ENCODE measurements around the gene VLDLR.

VLDLR gene

DNA sequence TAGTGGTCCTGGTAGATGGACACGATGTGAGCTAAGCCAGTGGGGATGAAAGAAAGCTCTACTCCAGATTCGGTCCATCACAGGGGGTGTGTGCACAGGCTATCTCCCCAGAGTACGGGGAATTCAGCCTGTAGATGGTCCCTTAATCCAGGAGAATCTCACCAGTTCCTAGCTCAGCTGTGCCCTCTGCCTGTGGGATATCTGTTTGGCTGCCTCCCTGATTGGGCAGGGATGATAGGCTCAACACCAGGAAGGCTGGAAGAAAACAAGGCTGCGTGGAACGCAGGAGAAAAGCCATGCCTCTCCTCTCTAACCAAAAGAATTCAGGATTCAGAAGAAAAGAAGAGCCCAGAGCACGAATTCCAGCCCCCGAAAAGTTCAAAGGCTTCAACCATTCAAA, 40.9 kb downstream of the VLDLR start:
- no peak for DNase-seq (ENCODE audit: low read depth in 2 of 2, low spot score in 1 of 2)

DNA sequence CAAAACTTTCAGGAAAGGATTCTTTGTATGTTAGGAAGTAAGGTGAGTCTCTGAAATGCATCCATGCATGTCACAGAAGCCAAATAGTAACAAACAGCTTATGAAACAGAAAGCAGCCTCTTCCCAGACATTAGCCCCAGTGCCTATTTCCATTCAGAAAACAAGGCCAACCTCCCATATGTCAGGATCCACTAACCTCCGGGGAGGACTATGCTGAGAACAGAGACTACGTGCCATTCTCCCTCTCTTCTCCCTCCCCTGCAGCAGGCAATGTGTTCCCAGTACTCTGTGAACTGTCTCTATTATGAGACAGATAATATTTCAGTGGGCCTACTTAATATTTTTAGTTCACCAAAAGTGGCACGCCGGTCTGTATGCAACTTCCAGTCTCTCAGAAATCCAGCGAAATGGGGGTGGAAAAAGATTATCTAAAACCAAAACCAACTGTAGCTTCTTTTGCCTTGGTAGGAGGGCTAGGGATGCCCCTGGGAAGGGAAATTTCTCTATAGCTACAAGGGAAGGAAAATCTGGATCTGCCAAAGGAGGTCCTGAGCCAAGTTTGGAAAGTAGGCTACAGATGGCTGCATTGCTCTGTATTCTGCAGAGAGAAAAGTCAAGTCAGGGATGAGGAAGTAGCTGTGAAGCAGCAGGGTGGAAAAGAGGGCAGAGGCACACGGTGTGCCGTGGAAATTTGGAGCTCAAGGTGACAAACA, 42.0 kb downstream of the VLDLR start:
- DNase-seq (ENCODE audit: low read depth in 2 of 2, low spot score in 1 of 2): no peak

DNA sequence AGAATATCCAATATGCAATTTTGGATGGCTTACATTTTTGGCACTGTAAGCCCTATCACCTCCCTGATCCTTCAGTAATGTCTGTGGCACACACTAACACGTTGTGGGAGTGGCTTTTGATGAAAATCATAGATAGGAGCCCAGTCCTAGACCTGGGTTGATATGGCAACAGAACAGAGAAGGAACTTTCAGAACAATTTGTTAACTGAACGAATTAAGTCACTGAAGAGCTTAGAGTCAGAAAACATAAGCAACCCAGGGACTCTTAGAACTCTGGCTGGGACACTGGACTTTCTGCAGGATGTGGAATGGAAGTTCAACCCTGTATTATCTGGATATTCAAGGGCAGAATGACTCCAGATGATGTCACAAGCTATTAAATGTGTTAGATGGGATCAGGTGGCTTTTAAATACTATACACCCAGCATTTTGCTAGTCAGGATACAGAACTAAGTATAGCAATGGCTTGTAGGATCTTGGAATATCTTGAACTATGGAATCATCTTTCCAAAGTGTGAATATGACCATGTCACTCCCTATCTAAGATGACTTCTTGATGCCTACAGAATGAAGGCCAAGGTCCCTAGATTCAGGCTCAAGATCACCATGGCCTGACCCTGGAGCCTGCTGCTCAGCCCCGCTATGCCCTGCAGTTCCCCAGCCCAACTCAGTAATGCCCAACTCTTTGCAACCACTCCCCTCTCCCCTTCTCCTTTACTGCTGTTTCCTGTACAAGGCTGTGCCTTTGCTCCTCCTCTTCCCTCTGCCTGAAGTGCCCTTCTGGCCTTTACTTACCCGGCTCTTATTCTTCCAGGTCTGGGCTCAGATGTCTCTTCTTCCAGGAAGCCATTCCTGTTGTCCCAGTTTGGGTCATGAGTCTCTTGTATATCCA, 42.8 kb downstream of the VLDLR start:
- DNase-seq (ENCODE audit: low read depth in 2 of 2, low spot score in 1 of 2): no peak

DNA sequence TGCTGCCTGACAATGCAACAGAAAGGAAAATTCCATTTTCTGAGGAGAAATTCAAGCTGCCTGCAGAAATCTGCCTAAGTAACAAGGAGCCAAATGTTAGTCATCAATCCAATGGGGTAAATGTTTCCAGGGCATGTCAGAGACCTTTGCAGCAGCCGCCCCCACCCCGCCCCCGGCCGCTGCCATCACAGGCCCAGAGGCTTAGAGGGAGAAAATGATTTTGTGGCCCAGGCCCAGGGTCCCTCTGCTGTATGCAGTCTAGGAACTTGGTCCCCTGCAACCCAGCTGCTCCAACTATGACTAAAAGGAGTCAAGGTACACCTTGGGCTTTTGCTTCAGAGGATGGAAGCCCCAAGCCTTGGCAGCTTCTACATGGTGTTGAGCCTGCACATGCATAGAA, 45.0 kb downstream of the VLDLR start:
- DNase-seq (ENCODE audit: low read depth in 2 of 2, low spot score in 1 of 2): no peak

DNA sequence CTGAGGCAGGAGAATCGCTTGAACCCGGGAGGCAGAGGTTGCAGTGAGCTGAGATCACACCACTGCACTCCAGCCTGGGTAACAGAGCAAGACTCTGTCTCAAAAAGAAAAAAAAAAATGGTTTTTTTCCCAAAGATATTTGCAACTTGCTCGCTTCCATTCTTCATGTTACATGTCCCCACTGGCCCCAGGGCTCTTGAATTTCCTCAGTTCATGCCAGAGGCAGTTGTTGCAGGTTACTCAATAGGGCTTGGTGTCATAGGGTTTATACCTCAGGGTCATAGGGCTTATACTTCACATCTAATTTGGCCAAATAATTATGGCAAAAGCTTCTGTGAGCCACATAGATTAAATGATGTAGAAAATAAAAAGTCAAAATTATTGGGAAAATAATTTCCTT, 51.6 kb downstream of the VLDLR start:
- DNase-seq (ENCODE audit: low read depth in 2 of 2, low spot score in 1 of 2): no peak

DNA sequence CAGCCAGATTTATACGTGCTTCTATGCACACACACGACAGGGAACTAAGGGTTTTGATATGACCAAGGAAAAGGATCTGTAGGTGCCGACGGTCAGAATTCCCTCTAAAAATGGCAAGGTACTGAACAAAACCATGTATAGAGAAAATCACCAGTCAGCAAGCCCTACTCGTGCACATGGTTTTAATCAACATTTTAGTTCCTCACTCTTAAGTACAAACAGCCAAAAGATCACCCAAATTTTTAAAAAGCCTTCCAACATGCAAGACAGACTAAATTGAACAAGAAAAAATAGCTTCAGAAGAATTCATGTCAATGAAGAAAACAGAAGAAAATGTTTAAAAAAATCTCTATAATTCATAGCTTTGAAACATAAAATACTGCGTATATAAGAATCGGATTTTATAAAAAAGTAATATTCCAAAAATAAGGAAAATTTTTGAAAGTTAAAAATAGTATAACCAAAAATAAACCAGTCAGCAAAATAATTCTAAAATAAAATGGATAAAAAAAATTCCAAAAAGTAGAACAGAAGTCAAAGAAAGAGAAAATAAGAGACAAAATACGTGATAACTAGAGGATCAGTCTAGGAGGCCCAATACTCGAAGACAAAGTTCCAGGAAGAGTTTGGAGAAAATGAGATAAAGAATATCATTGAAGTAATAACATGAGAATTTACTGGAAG, 52.7 kb downstream of the VLDLR start:
- DNase-seq (ENCODE audit: low read depth in 2 of 2, low spot score in 1 of 2): no peak

DNA sequence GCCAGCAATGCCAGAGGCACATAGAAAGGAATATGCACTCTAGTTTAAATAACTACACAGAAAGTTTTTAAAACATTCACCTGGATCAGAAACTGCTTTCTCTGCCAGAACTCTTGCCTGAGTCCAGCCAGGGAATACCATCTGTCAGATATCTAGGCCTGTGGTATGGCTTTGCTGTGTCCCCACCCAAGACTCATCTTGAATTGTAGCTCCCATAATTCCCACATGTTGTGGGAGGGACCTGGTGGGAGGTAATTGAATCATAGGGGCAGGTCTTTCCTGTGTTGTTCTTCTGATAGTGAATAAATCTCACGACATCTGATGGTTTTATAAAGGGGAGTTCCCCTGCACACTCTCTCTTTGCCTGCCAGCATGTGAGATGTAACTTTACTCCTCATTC, 54.2 kb downstream of the VLDLR start:
- no peak for DNase-seq (ENCODE audit: low read depth in 2 of 2, low spot score in 1 of 2)

DNA sequence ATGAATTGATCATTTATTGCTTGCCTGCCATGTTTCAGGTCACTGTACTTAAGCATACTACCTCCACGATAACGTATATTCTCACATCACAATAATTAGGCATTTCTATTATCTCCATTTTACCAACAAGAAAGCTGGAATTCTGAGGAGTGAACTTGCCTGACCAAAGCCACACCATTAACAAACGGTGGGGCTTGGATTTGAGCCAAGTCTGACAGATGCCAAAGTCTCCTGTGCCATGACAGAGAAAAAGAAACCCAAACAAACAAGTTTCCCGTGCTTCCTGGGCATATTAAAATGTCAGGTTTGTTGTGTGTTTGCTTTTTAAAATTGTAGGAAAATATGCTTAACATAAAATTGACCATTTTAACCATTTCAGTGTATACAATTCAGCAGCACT, 54.9 kb downstream of the VLDLR start:
- no peak for DNase-seq (ENCODE audit: low read depth in 2 of 2, low spot score in 1 of 2)

DNA sequence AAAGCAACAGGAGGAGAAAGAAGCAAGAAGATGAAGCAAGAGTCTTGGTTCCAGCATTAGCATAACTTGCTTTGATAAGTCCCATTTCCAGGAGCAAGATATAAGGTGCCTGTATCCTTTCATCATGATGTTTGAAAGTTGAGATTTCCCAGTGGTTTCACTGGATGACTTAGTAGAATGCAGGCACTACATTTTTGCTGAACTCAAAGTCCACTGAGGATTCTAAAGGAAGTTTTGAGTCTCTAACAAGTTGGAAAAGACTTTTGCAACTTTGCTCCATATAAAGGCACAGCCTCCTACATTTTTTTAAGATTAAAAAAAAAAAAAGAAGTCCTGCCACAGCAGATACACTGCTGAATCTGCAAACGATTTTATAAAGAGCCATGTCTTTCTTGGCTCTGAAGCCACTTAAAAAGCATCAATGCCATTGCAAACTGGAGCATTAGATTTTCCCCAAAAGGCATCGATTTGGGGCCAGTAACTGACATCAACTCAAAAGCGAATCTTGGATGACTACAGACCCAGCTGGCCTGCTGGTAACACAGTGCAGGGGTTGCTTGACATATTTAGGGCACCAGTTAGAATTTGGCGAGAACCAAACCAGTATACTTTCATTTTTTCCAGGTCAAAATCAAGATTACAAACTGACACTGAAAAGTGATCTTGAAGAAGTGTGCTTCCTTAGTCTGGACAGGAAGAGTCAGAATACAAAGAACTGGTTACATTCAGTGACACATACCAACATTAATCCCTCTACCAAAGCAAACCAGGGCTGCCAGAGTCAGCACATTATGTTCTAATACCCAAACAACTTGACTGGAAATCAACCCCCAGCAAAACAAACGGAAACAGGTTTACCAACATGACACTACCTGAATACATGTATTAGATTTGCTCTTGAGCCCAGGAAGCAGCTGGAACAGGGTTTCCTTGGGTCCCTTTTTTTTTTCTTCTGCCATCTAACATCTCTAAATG, 56.6 kb downstream of the VLDLR start:
- no peak for DNase-seq (ENCODE audit: low read depth in 2 of 2, low spot score in 1 of 2)

DNA sequence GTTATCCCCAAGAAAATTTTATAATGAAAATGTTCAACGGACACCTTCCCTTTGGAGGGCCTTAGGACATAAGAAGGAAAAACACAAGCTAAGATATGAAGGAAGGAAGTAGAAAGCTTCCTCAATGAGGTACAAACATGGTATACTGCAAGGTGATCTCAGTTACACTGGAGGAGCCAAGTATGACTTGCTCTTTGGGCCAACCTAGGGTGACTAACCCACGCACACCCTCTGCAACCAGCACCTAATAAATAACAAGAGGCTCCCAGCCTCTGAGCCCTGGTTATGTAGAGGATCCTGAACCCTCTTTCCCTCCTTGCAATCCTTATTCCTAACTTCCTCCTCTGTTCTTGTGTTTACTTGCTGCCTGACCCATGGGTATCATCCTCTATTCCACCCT, 57.4 kb downstream of the VLDLR start:
- no peak for DNase-seq (ENCODE audit: low read depth in 2 of 2, low spot score in 1 of 2)

DNA sequence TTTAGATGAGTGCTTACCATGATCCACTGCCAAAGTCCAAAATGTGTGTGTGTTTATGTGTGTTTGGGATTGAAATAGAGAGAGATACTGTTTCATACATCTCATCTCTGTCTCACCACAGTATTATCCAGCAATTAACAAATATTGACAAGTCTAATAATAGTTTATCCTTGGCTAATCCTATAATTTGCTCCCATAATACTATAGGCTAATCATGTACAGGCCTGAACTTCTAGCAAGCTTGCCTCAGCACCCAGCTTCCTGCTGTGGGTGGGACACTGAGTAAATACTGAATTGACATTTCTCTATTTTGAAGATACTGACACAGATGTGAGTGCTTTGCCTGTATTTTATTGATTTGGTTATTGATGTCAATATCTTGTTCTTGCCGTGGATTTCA, 60.4 kb downstream of the VLDLR start:
- no peak for DNase-seq (ENCODE audit: low read depth in 2 of 2, low spot score in 1 of 2)

DNA sequence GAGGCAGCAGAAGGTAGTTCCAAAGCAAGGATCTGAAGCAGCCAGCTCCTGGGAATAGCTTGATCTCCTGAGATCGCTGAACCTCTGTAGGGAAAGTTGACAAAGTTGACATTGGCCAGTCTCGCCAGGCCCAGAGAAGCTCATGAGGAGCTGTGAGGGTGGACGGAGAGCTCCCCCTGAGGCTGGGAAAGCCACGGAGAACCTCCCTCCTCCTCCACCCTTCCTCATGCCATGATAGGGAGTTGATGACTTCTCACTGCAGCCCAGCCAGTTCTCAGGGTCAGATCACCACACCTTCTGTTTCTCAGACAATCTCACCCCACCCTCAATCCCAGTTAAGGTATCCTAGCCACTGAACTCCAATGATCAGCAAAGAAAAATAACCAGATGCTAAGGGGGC, 65.3 kb downstream of the VLDLR start:
- DNase-seq (ENCODE audit: low read depth in 2 of 2, low spot score in 1 of 2): no peak

DNA sequence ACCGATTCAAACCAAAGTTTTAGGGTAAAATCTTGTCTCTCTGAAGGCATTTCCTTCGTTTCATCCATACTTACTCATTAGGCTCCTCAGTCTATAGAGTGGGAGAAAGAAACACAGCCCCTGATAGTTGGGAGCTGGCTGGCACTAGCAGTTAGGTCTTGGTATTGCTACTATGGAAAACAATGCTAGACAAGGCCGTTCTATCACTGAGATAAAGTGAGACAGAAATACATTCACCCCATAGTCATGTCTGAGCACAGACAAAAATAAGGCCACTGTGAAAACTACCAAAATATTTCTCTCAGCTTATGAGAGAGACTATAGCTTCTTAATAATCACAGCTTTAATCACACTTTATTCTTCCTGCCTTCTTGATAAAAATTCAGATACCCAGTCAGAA, 67.0 kb downstream of the VLDLR start:
- no peak for DNase-seq (ENCODE audit: low read depth in 2 of 2, low spot score in 1 of 2)

DNA sequence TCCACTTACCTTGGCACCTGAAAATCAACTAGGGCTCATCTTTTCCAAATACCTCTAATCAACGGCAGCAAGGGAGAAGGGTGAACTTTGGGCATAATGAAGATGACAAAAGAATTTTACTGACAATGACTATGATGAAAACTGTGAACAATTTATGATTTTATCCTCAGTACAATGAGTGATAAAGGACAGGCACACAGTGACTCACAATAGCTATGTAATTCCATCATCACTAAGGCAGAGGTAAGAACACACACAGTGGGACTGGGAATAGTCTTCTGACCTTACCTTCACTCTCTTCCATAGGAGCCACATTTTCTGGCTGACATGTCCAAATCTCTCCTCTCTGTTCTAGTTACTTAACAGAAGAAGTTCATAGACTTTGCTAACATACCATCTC, 69.6 kb downstream of the VLDLR start:
- no peak for DNase-seq (ENCODE audit: low read depth in 2 of 2, low spot score in 1 of 2)

DNA sequence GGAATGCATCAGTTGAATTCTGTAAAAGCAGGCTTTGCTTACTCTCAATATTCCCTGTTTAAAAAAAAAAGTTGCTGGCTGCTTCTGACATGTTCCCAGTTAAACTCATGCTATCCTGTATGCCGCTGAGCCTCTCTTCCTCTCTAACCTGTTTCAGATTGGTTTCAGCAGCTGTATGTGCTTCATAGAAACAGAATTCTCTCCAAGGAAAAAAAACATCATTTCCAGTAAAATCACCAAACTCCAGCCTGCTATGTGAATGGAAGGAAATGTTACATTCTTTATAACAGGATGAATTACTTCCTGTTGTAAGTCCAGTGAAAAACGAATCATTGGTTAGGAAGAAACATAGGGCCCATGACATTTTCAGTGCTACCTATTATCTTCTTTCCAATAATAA, 70.0 kb downstream of the VLDLR start:
- no peak for DNase-seq (ENCODE audit: low read depth in 2 of 2, low spot score in 1 of 2)

DNA sequence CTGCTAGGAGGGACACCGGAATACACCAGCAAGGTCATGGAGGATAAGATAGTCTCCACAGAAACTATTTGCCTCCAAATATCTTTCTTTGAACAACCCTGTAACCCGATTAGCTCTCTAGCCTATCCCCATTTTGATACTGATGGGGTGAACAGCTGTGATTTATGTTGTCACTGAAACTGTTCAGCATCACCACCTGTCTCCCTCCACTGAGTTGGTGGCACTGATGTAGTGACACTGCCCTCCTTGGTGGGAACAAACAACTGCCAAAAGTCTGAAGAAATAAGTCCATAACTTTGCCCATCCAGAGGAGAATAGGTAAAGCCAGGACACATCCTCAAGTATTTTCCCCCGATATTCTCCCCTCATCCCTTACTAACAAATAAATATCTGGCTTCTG, 71.5 kb downstream of the VLDLR start:
- no peak for DNase-seq (ENCODE audit: low read depth in 2 of 2, low spot score in 1 of 2)

DNA sequence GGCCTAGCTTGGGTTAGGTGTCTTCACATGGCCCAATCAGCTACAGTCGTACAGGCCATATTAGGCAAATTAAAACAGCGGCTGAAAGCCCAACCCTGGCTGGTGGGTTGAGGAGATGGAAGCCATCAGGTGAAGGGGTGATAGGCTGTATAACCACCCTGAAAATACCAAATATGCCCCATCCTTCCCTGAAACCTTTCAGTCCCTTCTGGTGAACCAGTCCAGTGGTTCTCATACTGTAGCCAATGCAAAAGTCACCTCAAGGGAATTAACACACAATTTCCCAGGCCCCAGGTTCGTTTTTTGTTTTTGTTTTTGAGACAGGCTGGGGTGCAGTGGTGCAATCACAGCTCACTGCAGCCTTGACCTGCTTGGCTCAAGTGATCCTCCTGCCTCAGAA, 75.9 kb downstream of the VLDLR start:
- no peak for DNase-seq (ENCODE audit: low read depth in 2 of 2, low spot score in 1 of 2)

DNA sequence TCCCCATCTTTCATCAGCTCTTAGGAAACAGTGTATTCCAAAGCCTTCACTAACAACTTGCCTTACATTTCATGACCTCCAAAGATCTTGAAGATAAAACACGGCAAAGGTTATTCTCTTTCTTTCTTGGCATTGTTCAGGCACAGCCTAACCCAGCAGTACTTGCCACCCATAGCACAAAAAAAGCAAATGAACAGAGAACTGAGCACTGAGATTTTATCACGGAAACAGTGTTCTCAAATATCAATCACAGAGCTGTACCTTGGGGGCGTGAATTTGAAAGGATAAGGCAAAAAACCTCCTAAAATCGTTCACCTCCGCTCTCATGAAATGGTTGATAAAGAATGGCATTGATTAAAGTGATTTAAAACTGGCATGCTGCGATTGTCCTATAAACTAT, 78.8 kb downstream of the VLDLR start:
- no peak for DNase-seq (ENCODE audit: low read depth in 2 of 2, low spot score in 1 of 2)

DNA sequence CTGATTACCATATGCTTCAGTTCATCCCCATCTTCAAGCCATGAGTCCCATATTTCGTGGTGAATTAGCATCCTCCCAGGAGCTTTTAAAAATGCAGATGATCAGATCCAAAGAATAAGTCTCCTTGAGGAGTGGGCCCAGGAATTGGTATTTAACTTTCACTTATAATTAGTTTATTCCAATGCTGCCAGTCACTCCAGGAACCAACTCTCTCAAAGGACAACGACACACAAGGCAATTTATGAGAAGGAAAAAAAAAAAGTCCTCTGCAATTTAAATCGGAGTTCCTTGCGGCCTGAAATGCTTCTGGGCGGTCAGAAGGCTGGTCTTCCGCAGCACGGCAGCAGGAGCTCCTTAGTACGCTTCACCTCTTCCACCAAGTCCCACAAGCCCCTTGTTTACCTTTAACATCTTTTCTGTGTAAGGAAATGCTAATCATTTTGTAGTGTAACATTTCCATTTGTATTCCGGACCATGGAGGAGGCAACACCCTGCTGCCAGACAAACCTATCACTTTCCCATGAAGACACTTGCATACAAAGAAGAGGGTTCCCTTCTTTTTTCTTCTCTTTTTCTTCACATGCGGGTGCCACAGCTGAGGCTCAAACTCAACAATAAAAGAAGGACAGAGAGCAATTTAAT, 79.4 kb downstream of the VLDLR start:
- DNase-seq (ENCODE audit: low read depth in 2 of 2, low spot score in 1 of 2): no peak

DNA sequence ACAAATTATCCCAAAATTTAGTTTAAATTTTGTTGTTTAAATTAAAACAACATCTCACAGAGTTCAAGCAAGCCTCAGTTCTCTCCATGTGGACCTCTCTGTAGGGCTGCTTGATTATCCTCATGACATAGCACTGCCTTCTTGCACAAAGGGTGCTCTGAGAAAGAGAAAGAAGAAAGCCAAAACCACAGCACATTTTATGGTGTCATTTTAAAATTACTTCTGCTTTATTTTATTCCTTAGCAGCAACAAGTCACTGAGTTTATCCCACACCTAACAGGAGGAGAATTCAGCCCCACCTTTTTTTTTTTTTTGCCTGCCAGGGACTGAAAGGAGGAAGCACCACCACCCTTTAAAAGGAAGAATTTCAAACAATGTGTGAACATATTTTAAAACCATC, 82.9 kb downstream of the VLDLR start:
- DNase-seq (ENCODE audit: low read depth in 2 of 2, low spot score in 1 of 2): no peak
